Panc1 (cell line): ENCODE data around the gene TRAPPC2L. TPM values are rescaled to one million over a fixed set of nuclear protein-coding genes. Genes with fewer than 3 reads are reported as not detected.

Experiments used
- ATAC-seq: fragments of 200-7000 bp; cut with Tn5 transposase; 2 replicates; pipeline ENCODE4 v1.9.1; 2020; ENCODE audit warnings: mild to moderate bottlenecking, moderate library complexity
- BruUV-seq: library from RNA; stranded (reverse); fragments of 400-500 nt; replicated peaks from 2 replicates; lab custom pipeline; 2021; lab: Mats Ljungman, UMichigan
- CTCF ChIA-PET: fragments of 300-600 bp; sonication (Branson Sonifier 250); formaldehyde crosslinking; loops from one replicate; lab custom pipeline; 2022; ENCODE audit warnings: antibody characterized with exemption; lab: Charles Lee
- POLR2A ChIA-PET: fragments of 300-600 bp; sonication (Branson Sonifier 250); formaldehyde crosslinking; loops from one replicate; lab custom pipeline; 2022; ENCODE audit warnings: antibody characterized with exemption; lab: Charles Lee
- DNase-seq: peaks from one replicate; pipeline ENCODE4 v3.0.0-alpha.2; 2010; ENCODE audit warnings: low read depth, low spot score
- H3K27ac ChIP-seq: 2 replicates; pipeline ENCODE4 v1.5.1; 2011; ENCODE audit warnings: mild to moderate bottlenecking, low read length, inconsistent platforms
- H3K27me3 ChIP-seq: fragments of 200-500 bp; sonication (Bioruptor generic); 2 replicates; pipeline ENCODE4 v1.6.0; 2014; ENCODE audit warnings: low read length, inconsistent platforms; ENCODE audit not compliant: control insufficient read depth, insufficient read depth
- H3K36me3 ChIP-seq: fragments of 200-500 bp; sonication (Bioruptor generic); 2 replicates; pipeline ENCODE4 v1.5.1; 2014; ENCODE audit warnings: inconsistent platforms, mild to moderate bottlenecking, low read length, moderate library complexity; ENCODE audit not compliant: control insufficient read depth, insufficient read depth
- H3K4me1 ChIP-seq: 2 replicates; pipeline ENCODE4 v1.5.1; 2011; ENCODE audit warnings: inconsistent platforms, mild to moderate bottlenecking, low read length, moderate library complexity; ENCODE audit not compliant: control insufficient read depth, insufficient read depth
- H3K4me3 ChIP-seq, 2 experiments: 2 replicates each; pipeline ENCODE4 v1.5.1; 2011 to 2012; ENCODE audit warnings: low read depth in 2 of 2, low read length in 2 of 2, mild to moderate bottlenecking in 2 of 2, inconsistent platforms in 1 of 2, moderate library complexity in 1 of 2
- H3K9me3 ChIP-seq: fragments of 200-500 bp; sonication (Bioruptor generic); 2 replicates; pipeline ENCODE4 v1.5.1; 2014; ENCODE audit warnings: low read depth, mild to moderate bottlenecking, inconsistent platforms, low read length, moderate library complexity; ENCODE audit not compliant: control insufficient read depth, insufficient read depth
- POLR2AphosphoS5 ChIP-seq: IDR thresholded peaks from 2 replicates; pipeline ENCODE4 v1.6.1; 2012; ENCODE audit warnings: mild to moderate bottlenecking, low read depth, low read length, moderate library complexity
- SIN3A ChIP-seq: IDR thresholded peaks from 2 replicates; pipeline ENCODE4 v1.6.1; 2012; ENCODE audit warnings: low read depth, mild to moderate bottlenecking, low read length, moderate library complexity, borderline replicate concordance; ENCODE audit not compliant: insufficient read depth
- TCF7L2 ChIP-seq: IDR thresholded peaks from 2 replicates; pipeline ENCODE4 v1.6.1; 2011; ENCODE audit warnings: mild to moderate bottlenecking, low read depth, low read length, inconsistent platforms
- in situ Hi-C: cut with HindIII; loops from 2 replicates; pipeline ENCODE4 v1.10.0; 2016; ENCODE audit warnings: low sequenced_read_pairs, low pct_unique_long_range_greater_than_20kb
- intact Hi-C: fragments of 100-400 bp; cut with micrococcal nuclease; formaldehyde crosslinking; loops from one replicate; pipeline ENCODE4 v1.10.0; 2022; ENCODE audit not compliant: unreplicated experiment
- total RNA-seq: library from RNA; stranded (reverse); gene quantifications from one replicate; pipeline ENCODE4 v1.2.1, GENCODE V29; 2021; ENCODE audit not compliant: unreplicated experiment
- TF ChIP-seq, protein P1 (sequence below), 2 experiments: IDR thresholded peaks; 2 replicates each; pipeline ENCODE4 v1.6.1; 2011 to 2012; ENCODE audit warnings: low read depth in 2 of 2, control low read depth in 1 of 2, low read length in 1 of 2, mild to moderate bottlenecking in 1 of 2, moderate library complexity in 1 of 2; ENCODE audit not compliant: insufficient read depth in 1 of 2
- TF ChIP-seq, protein P2 (sequence below): fragments of 450-650 bp; IDR thresholded peaks from 2 replicates; pipeline ENCODE4 v1.5.1; 2017; ENCODE audit warnings: mild to moderate bottlenecking

TRAPPC2L gene
- total RNA-seq, 1 experiment from 2014 or later, result 73.8 TPM

DNA sequence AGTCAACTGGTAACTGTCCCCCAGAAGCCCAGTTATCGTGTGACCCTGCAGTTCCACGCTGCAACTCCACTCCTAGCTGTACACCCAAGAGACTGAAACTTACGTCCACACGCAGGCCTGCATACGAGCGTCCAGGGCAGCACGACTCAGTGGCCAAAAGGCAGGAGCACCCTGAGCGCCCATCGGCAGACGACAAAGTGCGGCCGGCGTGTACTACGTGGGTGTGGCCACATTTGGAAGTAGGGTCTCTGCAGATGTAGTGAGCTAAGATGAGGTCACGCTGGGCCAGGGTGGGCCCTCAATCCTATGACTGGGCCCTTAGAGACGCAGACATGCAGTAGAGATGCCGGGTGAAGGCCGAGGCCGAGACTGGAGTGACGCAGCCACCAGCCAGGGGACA is 13.7 kb upstream of the TRAPPC2L start:
- no peak for ATAC-seq
- in situ Hi-C loops (no loop called here), intact Hi-C loops (no loop called here)
- BruUV-seq, result no TSS peak
- ChIA-PET CTCF (interaction anchor here (0.7 kb wide), 1 partner anchor 30 kb away, joined by 12 read pairs; no protein-coding TSS in a partner anchor), POLR2A (no interaction called here)
- no peak for DNase-seq
- no peak overlapping the region for H3K27ac ChIP-seq
- no peaks in the 10 kb centered on the region for H3K4me1 ChIP-seq
- TF ChIP-seq, protein P1, sequence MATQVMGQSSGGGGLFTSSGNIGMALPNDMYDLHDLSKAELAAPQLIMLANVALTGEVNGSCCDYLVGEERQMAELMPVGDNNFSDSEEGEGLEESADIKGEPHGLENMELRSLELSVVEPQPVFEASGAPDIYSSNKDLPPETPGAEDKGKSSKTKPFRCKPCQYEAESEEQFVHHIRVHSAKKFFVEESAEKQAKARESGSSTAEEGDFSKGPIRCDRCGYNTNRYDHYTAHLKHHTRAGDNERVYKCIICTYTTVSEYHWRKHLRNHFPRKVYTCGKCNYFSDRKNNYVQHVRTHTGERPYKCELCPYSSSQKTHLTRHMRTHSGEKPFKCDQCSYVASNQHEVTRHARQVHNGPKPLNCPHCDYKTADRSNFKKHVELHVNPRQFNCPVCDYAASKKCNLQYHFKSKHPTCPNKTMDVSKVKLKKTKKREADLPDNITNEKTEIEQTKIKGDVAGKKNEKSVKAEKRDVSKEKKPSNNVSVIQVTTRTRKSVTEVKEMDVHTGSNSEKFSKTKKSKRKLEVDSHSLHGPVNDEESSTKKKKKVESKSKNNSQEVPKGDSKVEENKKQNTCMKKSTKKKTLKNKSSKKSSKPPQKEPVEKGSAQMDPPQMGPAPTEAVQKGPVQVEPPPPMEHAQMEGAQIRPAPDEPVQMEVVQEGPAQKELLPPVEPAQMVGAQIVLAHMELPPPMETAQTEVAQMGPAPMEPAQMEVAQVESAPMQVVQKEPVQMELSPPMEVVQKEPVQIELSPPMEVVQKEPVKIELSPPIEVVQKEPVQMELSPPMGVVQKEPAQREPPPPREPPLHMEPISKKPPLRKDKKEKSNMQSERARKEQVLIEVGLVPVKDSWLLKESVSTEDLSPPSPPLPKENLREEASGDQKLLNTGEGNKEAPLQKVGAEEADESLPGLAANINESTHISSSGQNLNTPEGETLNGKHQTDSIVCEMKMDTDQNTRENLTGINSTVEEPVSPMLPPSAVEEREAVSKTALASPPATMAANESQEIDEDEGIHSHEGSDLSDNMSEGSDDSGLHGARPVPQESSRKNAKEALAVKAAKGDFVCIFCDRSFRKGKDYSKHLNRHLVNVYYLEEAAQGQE (IDR thresholded peaks at IDR 0.05; ENCODE audit: insufficient read depth in 1 of 2, low read depth in 2 of 2, low read length in 1 of 2), result no peak
- TF ChIP-seq, protein P2, sequence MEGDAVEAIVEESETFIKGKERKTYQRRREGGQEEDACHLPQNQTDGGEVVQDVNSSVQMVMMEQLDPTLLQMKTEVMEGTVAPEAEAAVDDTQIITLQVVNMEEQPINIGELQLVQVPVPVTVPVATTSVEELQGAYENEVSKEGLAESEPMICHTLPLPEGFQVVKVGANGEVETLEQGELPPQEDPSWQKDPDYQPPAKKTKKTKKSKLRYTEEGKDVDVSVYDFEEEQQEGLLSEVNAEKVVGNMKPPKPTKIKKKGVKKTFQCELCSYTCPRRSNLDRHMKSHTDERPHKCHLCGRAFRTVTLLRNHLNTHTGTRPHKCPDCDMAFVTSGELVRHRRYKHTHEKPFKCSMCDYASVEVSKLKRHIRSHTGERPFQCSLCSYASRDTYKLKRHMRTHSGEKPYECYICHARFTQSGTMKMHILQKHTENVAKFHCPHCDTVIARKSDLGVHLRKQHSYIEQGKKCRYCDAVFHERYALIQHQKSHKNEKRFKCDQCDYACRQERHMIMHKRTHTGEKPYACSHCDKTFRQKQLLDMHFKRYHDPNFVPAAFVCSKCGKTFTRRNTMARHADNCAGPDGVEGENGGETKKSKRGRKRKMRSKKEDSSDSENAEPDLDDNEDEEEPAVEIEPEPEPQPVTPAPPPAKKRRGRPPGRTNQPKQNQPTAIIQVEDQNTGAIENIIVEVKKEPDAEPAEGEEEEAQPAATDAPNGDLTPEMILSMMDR, result no peak
- TF ChIP-seq POLR2AphosphoS5, result no peak
- TF ChIP-seq TCF7L2, result no peak
- TF ChIP-seq SIN3A, result no peak
- H3K27me3 ChIP-seq, result no peaks in the 10 kb centered on the region
- no peak overlapping the region for H3K4me3 ChIP-seq
- H3K36me3 ChIP-seq, result no peaks in the 10 kb centered on the region
- no peaks in the 10 kb centered on the region for H3K9me3 ChIP-seq

DNA sequence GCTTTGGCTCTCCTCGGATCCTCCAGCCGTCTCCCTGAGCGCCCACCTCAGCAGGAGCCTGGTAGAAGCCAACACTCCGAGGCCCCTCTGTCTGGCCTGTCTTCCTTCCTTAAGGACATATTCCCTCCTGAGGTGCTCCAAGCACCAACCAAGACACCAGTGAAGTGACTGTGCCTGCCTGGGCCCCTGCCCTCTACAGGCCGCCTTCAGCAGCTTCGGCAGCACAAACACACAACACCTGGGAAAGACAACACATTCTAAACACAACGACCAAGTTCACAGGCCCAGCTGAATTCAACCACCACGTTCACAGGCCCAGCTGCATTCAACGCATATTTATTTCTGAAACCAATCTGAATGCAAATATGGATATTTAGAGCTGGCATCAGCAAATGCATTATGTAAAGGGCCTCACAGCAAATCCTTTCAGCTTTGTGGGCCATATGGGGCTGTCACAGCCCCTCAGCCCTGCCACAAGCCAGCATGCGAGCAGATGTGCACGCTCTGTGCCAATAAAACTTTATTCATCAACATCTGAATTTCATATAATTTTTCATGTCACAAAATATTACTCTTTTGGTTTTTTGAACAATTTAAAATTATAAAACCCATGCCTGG is 12.4 kb upstream of the TRAPPC2L start:
- CTCF ChIA-PET, result interaction anchor here (0.5 kb wide), 1 partner anchor 298 kb away, joined by 4 read pairs; no protein-coding TSS in a partner anchor

More for the DNA sequence above, 12.4 kb upstream of the TRAPPC2L start:
- Histone ChIP-seq H3K27me3 (no peaks in the 10 kb centered on the region), H3K4me3 (no peak overlapping the region), H3K4me1 (no peaks in the 10 kb centered on the region), H3K9me3 (no peaks in the 10 kb centered on the region), H3K36me3 (no peaks in the 10 kb centered on the region), H3K27ac (no peak overlapping the region)
- no peak for TF ChIP-seq POLR2AphosphoS5
- TF ChIP-seq, protein P1 (IDR thresholded peaks at IDR 0.05; ENCODE audit: insufficient read depth in 1 of 2, low read depth in 2 of 2, low read length in 1 of 2), result no peak
- TF ChIP-seq SIN3A, result no peak
- no peak for TF ChIP-seq TCF7L2
- TF ChIP-seq, protein P2, result no peak
- no TSS peak for BruUV-seq
- DNase-seq (no peak), ATAC-seq (peak; percentile 53; the same call in 1 of the 2 replicates)
- intact Hi-C loops, result no loop called here
- in situ Hi-C loops, result no loop called here
- POLR2A ChIA-PET, result no interaction called here
